VCaP (cell line): ENCODE data around the gene PAIP1.
"Not testable (repeated sequence)": the region's sequence is repeated elsewhere in the genome, so short reads cannot be mapped to it uniquely, and the experiment has no call there.

Experiments
- H3K27ac ChIP-seq: fragments of 450-650 bp; 2 replicates; pipeline ENCODE4 v1.5.1; 2017
- CTCF ChIP-seq: fragments of 450-650 bp; conservative IDR thresholded peaks from 2 replicates; pipeline ENCODE4 v1.5.1; 2017; ENCODE audit warnings: mild to moderate bottlenecking, moderate library complexity

Gene PAIP1

GRCh38 chr5:43553381-43553780, 3.5 kb downstream of the PAIP1 start:
- no peak overlapping the region for H3K27ac ChIP-seq
- TF ChIP-seq CTCF, result no peak

- no peak for TF ChIP-seq CTCF
- no peak overlapping the region for H3K27ac ChIP-seq
Measured at GRCh38 chr5:43551731-43552130, 5.1 kb downstream of the PAIP1 start.

GRCh38 chr5:43549272-43549671, 7.6 kb downstream of the PAIP1 start:
- not testable (repeated sequence) for H3K27ac ChIP-seq

GRCh38 chr5:43548358-43548757, 8.5 kb downstream of the PAIP1 start:
- no peak overlapping the region for H3K27ac ChIP-seq
- no peak for TF ChIP-seq CTCF

- no peak for TF ChIP-seq CTCF
- no peak overlapping the region for H3K27ac ChIP-seq
Measured at GRCh38 chr5:43547532-43547931, 9.3 kb downstream of the PAIP1 start.

- no peak overlapping the region for H3K27ac ChIP-seq
- no peak for TF ChIP-seq CTCF
Measured at GRCh38 chr5:43543434-43543833, 13.4 kb downstream of the PAIP1 start.

- no peak for TF ChIP-seq CTCF
- no peak overlapping the region for H3K27ac ChIP-seq
Measured at GRCh38 chr5:43540746-43541145, 16.1 kb downstream of the PAIP1 start.

GRCh38 chr5:43536972-43537371, 19.9 kb downstream of the PAIP1 start:
- no peak for TF ChIP-seq CTCF
- H3K27ac ChIP-seq, result no peak overlapping the region
